ENCODE measurements around the gene RIMS4.

DNA sequence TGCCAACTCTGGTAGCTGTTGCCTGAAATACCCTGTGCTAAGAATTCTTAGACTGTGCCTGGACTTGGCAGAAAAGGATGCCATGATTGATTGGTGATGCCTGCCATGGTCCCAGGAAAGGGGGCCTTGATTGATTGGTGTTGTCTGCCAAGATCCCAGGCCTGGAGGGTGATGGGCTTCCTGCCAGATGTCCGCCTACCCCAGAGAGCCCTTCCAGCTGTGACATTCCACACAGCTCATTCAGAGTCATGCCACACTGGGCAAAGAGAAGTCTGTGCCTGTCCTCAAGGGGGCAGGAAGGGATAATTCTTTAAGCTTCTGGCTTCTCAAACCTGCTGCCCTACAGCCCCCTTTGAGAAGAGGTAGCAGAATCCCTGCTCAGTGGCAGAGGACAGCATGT, 24.6 kb downstream of the RIMS4 start:
- TF ChIP-seq, protein P1, sequence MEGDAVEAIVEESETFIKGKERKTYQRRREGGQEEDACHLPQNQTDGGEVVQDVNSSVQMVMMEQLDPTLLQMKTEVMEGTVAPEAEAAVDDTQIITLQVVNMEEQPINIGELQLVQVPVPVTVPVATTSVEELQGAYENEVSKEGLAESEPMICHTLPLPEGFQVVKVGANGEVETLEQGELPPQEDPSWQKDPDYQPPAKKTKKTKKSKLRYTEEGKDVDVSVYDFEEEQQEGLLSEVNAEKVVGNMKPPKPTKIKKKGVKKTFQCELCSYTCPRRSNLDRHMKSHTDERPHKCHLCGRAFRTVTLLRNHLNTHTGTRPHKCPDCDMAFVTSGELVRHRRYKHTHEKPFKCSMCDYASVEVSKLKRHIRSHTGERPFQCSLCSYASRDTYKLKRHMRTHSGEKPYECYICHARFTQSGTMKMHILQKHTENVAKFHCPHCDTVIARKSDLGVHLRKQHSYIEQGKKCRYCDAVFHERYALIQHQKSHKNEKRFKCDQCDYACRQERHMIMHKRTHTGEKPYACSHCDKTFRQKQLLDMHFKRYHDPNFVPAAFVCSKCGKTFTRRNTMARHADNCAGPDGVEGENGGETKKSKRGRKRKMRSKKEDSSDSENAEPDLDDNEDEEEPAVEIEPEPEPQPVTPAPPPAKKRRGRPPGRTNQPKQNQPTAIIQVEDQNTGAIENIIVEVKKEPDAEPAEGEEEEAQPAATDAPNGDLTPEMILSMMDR (IDR thresholded peaks at IDR 0.05): peak in 3 of 6 experiments; percentile 26 to 41 (median 39)
- no peak for TF ChIP-seq POLR2A (IDR thresholded peaks at IDR 0.05)

Data from thyroid gland (tissue), 4 donors.